Fibroblast of the aortic adventitia (primary cell): Measurements from ENCODE around the gene C2orf81. TPM values are rescaled to one million over a fixed set of nuclear protein-coding genes. Genes with fewer than 3 reads are reported as not detected.

Source experiments
- DNase-seq: peaks from one replicate; pipeline ENCODE4 v3.0.0-alpha.2; 2010; ENCODE audit warnings: low read depth
- H3K4me3 ChIP-seq: 2 replicates; pipeline ENCODE4 v1.5.1; 2011; ENCODE audit warnings: low read depth, mild to moderate bottlenecking, control low read depth, low read length, moderate library complexity
- total RNA-seq: library from RNA; depleted of rRNA; stranded (reverse); fragments of >200 nt; gene quantifications from 2 replicates; pipeline ENCODE4 v1.2.3, GENCODE V29; 2012; ENCODE audit warnings: low replicate concordance
- TF ChIP-seq, protein P1 (sequence below): IDR thresholded peaks from 2 replicates; pipeline ENCODE4 v1.5.1; 2011; ENCODE audit warnings: mild to moderate bottlenecking, low read length, control low read depth, inconsistent platforms; ENCODE audit not compliant: insufficient read depth

C2orf81 gene
- total RNA-seq, 1 donor: 2.8 TPM

DNA sequence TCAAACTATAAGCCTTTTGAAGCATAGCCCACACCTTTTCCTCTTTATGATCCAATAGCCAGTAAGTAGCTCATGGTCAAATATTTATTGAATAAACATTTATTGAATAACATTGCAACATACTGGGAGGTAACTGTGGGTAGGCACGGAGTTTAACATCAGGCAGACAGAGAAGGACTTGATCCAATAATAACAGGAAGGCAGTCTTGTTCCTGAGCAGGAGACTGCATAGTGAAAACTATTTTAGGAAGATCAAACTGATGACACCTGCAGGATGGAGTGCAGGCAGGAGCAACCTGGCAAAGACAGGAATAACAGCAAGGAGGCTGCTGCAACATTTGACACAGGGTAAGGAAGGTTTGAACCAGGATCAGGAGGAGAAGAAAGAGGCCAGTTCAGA lies 38.2 kb downstream of the C2orf81 start:
- peak; percentile 83 for DNase-seq
- TF ChIP-seq, protein P1, sequence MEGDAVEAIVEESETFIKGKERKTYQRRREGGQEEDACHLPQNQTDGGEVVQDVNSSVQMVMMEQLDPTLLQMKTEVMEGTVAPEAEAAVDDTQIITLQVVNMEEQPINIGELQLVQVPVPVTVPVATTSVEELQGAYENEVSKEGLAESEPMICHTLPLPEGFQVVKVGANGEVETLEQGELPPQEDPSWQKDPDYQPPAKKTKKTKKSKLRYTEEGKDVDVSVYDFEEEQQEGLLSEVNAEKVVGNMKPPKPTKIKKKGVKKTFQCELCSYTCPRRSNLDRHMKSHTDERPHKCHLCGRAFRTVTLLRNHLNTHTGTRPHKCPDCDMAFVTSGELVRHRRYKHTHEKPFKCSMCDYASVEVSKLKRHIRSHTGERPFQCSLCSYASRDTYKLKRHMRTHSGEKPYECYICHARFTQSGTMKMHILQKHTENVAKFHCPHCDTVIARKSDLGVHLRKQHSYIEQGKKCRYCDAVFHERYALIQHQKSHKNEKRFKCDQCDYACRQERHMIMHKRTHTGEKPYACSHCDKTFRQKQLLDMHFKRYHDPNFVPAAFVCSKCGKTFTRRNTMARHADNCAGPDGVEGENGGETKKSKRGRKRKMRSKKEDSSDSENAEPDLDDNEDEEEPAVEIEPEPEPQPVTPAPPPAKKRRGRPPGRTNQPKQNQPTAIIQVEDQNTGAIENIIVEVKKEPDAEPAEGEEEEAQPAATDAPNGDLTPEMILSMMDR: no peak
- no peak overlapping the region for H3K4me3 ChIP-seq

- DNase-seq: no peak
- H3K4me3 ChIP-seq: no peak overlapping the region
- TF ChIP-seq, protein P1: no peak
These were observed 39.7 kb downstream of the C2orf81 start for GRCh38 chr2:74381751-74382150.

- H3K4me3 ChIP-seq: peak within 1 kb of the TSS; percentile 78
- DNase-seq: peak; percentile 66
- TF ChIP-seq, protein P1: no peak
These were observed 41.3 kb downstream of the C2orf81 start, which contains the start of gene DCTN1 for GRCh38 chr2:74379851-74380789. Gene DCTN1 (minus strand): TSS chr2:74380311. CDS start chr2:74380037, 274 bp downstream.

GRCh38 chr2:74378007-74378406 lies 43.4 kb downstream of the C2orf81 start:
- TF ChIP-seq, protein P1: no peak
- H3K4me3 ChIP-seq: no peak overlapping the region
- DNase-seq: no peak

DNA sequence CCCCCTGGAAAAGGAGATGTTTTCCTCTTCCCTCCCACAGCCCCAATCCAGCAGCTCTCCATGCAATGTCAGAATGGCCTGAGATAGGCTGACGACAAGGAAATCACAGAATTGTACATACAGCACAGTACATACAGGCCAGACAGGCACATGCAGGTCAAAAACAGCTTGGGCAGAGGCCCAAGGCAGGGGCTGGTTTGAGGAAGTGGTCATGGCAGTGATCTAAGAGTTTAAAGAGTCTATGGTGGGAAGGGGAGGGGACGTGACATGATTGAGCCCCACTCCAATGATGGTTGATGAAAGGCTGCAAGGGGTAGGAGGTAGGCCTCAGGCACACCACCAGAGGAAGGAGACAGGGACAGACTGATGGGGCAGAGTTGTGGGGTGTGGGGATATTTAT lies 45.6 kb downstream of the C2orf81 start:
- no peak overlapping the region for H3K4me3 ChIP-seq
- DNase-seq: no peak
- TF ChIP-seq, protein P1: no peak

GRCh38 chr2:74374509-74375205 lies 46.8 kb downstream of the C2orf81 start:
- DNase-seq: peak; percentile 78
- peak overlapping the region; percentile 64 for H3K4me3 ChIP-seq
- TF ChIP-seq, protein P1: no peak
